Dermis blood vessel endothelial cell (primary cell): ENCODE measurements around the gene POLE. TPM values are rescaled to one million over a fixed set of nuclear protein-coding genes. Genes with fewer than 3 reads are reported as not detected.

Experiments
- DNase-seq: peaks from one replicate; pipeline ENCODE4 v3.0.0; 2010
- total RNA-seq: library from RNA; depleted of rRNA; stranded (reverse); fragments of >200 nt; gene quantifications from 2 replicates; pipeline ENCODE4 v1.2.3, GENCODE V29; 2014

Gene POLE
- total RNA-seq, 1 donor from 2014 or later: 39.7 TPM

GRCh38 chr12:132593938-132594358 lies 93.2 kb downstream of the POLE start:
- peak; percentile 98 for DNase-seq

- no peak for DNase-seq
These were observed 93.6 kb downstream of the POLE start for GRCh38 chr12:132593521-132593920.

- no peak for DNase-seq
These were observed 94.1 kb downstream of the POLE start for GRCh38 chr12:132593071-132593470.

GRCh38 chr12:132592282-132592970 lies 94.7 kb downstream of the POLE start:
- no peak for DNase-seq

- no peak for DNase-seq
These were observed 95.8 kb downstream of the POLE start for GRCh38 chr12:132591107-132591935.

GRCh38 chr12:132588821-132589669 lies 98.1 kb downstream of the POLE start:
- DNase-seq: no peak

GRCh38 chr12:132588319-132588718 lies 98.8 kb downstream of the POLE start:
- no peak for DNase-seq

- DNase-seq: no peak
These were observed 99.4 kb downstream of the POLE start for GRCh38 chr12:132587781-132588180.

- DNase-seq: no peak
These were observed 100.2 kb downstream of the POLE start for GRCh38 chr12:132586929-132587328.

GRCh38 chr12:132585177-132585576 lies 102.0 kb downstream of the POLE start:
- DNase-seq: no peak

- DNase-seq: no peak
These were observed 102.7 kb downstream of the POLE start for GRCh38 chr12:132584429-132584828.

GRCh38 chr12:132583736-132584135 lies 103.4 kb downstream of the POLE start:
- no peak for DNase-seq

GRCh38 chr12:132583411-132583710 lies 103.8 kb downstream of the POLE start:
- DNase-seq: no peak

GRCh38 chr12:132582582-132583410 lies 104.3 kb downstream of the POLE start:
- no peak for DNase-seq

- DNase-seq: no peak
These were observed 105.1 kb downstream of the POLE start for GRCh38 chr12:132582058-132582420.

GRCh38 chr12:132581348-132582057 lies 105.6 kb downstream of the POLE start:
- DNase-seq: no peak

GRCh38 chr12:132580701-132581292 lies 106.3 kb downstream of the POLE start:
- no peak for DNase-seq

- no peak for DNase-seq
These were observed 107.4 kb downstream of the POLE start for GRCh38 chr12:132579744-132580143.

GRCh38 chr12:132578826-132579225 lies 108.3 kb downstream of the POLE start:
- no peak for DNase-seq

- DNase-seq: no peak
These were observed 109.0 kb downstream of the POLE start for GRCh38 chr12:132578118-132578517.

- DNase-seq: no peak
These were observed 109.8 kb downstream of the POLE start for GRCh38 chr12:132577191-132577920.
